ENCODE results near the gene KLK13. TPM values are rescaled to one million over a fixed set of nuclear protein-coding genes. Genes with fewer than 3 reads are reported as not detected.

The KLK13 gene
- total and polyA plus RNA-seq, 2 of the 8 experiments (the other 6 are each of a cell fraction or from before 2014, with no cell fraction given): 4.2 to 4.5 TPM

DNA sequence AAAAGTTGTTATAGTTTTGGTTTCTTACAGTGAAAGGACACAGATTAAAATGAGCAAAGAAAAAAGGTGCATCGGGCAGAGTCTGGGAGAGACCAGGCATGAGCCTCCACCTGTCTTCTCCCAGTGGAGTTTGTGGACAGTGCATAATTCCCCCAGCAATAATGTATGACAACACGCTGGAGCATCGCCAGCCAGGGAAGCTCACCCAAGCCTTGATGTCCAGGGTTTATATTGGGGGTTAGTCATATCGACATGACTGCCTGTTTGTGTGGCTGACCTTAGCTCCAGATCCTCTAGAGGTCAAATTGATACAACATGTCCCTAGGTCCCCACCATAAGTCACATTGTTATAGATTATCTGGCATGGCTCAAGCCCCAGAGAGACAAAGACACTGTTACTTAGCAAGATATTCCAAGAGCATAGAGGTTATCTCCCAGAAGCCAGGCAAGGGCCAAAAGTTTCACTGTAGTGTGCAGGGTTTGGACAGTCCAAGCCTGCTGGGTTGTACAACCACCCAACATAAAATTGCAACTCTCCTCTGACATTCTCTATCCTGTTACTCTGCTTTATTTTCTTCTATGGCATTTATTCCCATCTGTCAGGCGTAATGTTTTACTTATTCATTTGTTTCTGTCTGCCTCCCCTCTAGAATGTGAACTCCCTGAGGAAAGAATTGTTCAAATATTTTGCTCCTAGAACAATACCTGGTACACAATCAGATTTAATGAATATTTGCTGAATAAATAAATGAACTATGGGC is 5.6 kb upstream of the KLK13 start:
- no peak overlapping the region for H3K4me3 ChIP-seq (ENCODE audit: extremely low read depth in 1 of 4, insufficient read depth in 2 of 4, low read depth in 3 of 4, low read length in 4 of 4)
- no peaks in the 10 kb centered on the region; a peak in 1 of 7 replicates for H3K27me3 ChIP-seq (replicated peaks in 1 of 4; ENCODE audit: control insufficient read depth in 3 of 4, extremely low read depth in 1 of 4, insufficient read depth in 3 of 4, low read length in 3 of 4)
- no peak overlapping the region for H3K4me2 ChIP-seq (ENCODE audit: insufficient read depth in 1 of 2, low read depth in 2 of 2, low read length in 2 of 2)
- DNase-seq (ENCODE audit: low read depth in 1 of 2, low spot score in 2 of 2): no peak
- no peak overlapping the region for H3K9ac ChIP-seq (replicated peaks in 1 of 4; ENCODE audit: extremely low read depth in 1 of 4, low read depth in 3 of 4, low read length in 3 of 4)
- no peak overlapping the region for H3K56ac ChIP-seq (replicated peaks; ENCODE audit: insufficient read length, low read depth, low read length)
- no peak overlapping the region for H2BK12ac ChIP-seq (ENCODE audit: low read depth, low read length)
- no peak overlapping the region for H2BK15ac ChIP-seq (ENCODE audit: low read length)
- no peak overlapping the region for H3K23ac ChIP-seq (ENCODE audit: insufficient read length)
- no peak overlapping the region for H4K5ac ChIP-seq (ENCODE audit: insufficient read length, low read depth, low read length)
- H2AK5ac ChIP-seq (ENCODE audit: low read depth, low read length): no peak overlapping the region
- H3K4ac ChIP-seq (replicated peaks; ENCODE audit: insufficient read length, low read depth, low read length): no peak overlapping the region
- no peaks in the 10 kb centered on the region for H4K20me1 ChIP-seq (replicated peaks in 1 of 2; ENCODE audit: control insufficient read depth in 1 of 2, insufficient read depth in 2 of 2, low read length in 2 of 2)
- H3K18ac ChIP-seq (ENCODE audit: extremely low read depth, low read length): no peak overlapping the region
- 85% methylated on average over 5 of the region's 5 CpGs; no CpG with 5 or more reads in 1 of the 2 experiments for WGBS, 2 experiments (ENCODE audit: extremely low coverage in 1 of 2, insufficient coverage in 1 of 2, insufficient read length in 1 of 2, insufficient replicate concordance in 2 of 2, low coverage in 1 of 2, low lambda C conversion rate in 2 of 2, missing lambda C conversion rate in 1 of 2)
- H4K91ac ChIP-seq (replicated peaks; ENCODE audit: insufficient read length, low read length): no peak overlapping the region
- H2BK5ac ChIP-seq (ENCODE audit: low read depth, low read length): no peak overlapping the region
- H2AFZ ChIP-seq (ENCODE audit: low read length): no peak overlapping the region
- no peaks in the 10 kb centered on the region for H3K36me3 ChIP-seq (ENCODE audit: control insufficient read depth in 2 of 4, insufficient read depth in 4 of 4, low read length in 3 of 4)
- H4K8ac ChIP-seq (ENCODE audit: extremely low read depth, insufficient read depth, low read length): no peak overlapping the region
- H3K79me2 ChIP-seq (ENCODE audit: control insufficient read depth in 1 of 2, insufficient read depth in 2 of 2, low read length in 2 of 2): no peaks in the 10 kb centered on the region
- H2BK20ac ChIP-seq (ENCODE audit: low read length): no peak overlapping the region
- H3K14ac ChIP-seq (ENCODE audit: insufficient read length): no peak overlapping the region
- ChIA-PET POLR2A (ENCODE audit: partially characterized antibody) (no interaction called here), CTCF (ENCODE audit: partially characterized antibody) (no interaction called here)
- peaks cover 0 to 3% of the 10 kb centered on the region in 2 experiments; a peak in 1 of 4 replicates for H3K9me3 ChIP-seq (ENCODE audit: insufficient read depth in 2 of 2, low read depth in 1 of 2, low read length in 1 of 2)
- H3K79me1 ChIP-seq (ENCODE audit: low read depth, low read length): no peaks in the 10 kb centered on the region
- peaks cover 0 to 6% (median 1%) of the 10 kb centered on the region in 4 experiments; a peak in 3 of 7 replicates for H3K4me1 ChIP-seq (replicated peaks in 1 of 4; ENCODE audit: control insufficient read depth in 3 of 4, insufficient read depth in 4 of 4, low read length in 3 of 4)
- peaks cover 3% of the 10 kb centered on the region; the same call in 1 of the 2 replicates for H3K23me2 ChIP-seq (ENCODE audit: low read depth, low read length)
- no peak for FAIRE-seq
- H3K27ac ChIP-seq (ENCODE audit: low read depth, low read length): no peak overlapping the region
- no peak overlapping the region for H2BK120ac ChIP-seq (replicated peaks; ENCODE audit: low read depth, low read length)
- TF ChIP-seq CHD1 (IDR thresholded peaks at IDR 0.05; ENCODE audit: low read depth, low read length): no peak
- no peak for TF ChIP-seq SAP30 (IDR thresholded peaks at IDR 0.05; ENCODE audit: insufficient read depth, insufficient replicate concordance, low read length)
- TF ChIP-seq TCF12 (IDR thresholded peaks at IDR 0.05; ENCODE audit: low read depth, low read length): no peak
- TF ChIP-seq MAFK (IDR thresholded peaks at IDR 0.05; ENCODE audit: low read depth, low read length): no peak
- no peak for TF ChIP-seq RAD21 (IDR thresholded peaks at IDR 0.05 in 1 of 2, conservative IDR thresholded peaks at IDR 0.05 in 1 of 2; ENCODE audit: low read depth in 2 of 2, low read length in 2 of 2)
- no peak for TF ChIP-seq YY1 (IDR thresholded peaks at IDR 0.05; ENCODE audit: low read depth, low read length)
- no peak for TF ChIP-seq CHD2 (IDR thresholded peaks at IDR 0.05; ENCODE audit: low read length)
- no peak for TF ChIP-seq SRF (IDR thresholded peaks at IDR 0.05; ENCODE audit: low read depth, low read length)
- no peak for TF ChIP-seq EGR1 (IDR thresholded peaks at IDR 0.05; ENCODE audit: borderline replicate concordance, low read depth, low read length)
- no peak for TF ChIP-seq CEBPB (IDR thresholded peaks at IDR 0.05; ENCODE audit: low read depth, low read length)
- TF ChIP-seq TBP (IDR thresholded peaks at IDR 0.05; ENCODE audit: low read depth, low read length): no peak
- TF ChIP-seq SIX5 (IDR thresholded peaks at IDR 0.05; ENCODE audit: low read depth, low read length): no peak
- no peak for TF ChIP-seq CTBP2 (IDR thresholded peaks at IDR 0.05; ENCODE audit: borderline replicate concordance, insufficient read depth, insufficient read length, low read length)
